NCI-H2196 (cell line): Measurements from ENCODE around the gene GRK6.
A peak's percentile ranks its signal among the peaks of the same experiment; 100 is the strongest.

Experiments
- DNase-seq: peaks from one replicate; lab custom pipeline; 2025; ENCODE audit not compliant: unreplicated experiment; lab: John Stamatoyannopoulos, UW

Gene GRK6

DNA sequence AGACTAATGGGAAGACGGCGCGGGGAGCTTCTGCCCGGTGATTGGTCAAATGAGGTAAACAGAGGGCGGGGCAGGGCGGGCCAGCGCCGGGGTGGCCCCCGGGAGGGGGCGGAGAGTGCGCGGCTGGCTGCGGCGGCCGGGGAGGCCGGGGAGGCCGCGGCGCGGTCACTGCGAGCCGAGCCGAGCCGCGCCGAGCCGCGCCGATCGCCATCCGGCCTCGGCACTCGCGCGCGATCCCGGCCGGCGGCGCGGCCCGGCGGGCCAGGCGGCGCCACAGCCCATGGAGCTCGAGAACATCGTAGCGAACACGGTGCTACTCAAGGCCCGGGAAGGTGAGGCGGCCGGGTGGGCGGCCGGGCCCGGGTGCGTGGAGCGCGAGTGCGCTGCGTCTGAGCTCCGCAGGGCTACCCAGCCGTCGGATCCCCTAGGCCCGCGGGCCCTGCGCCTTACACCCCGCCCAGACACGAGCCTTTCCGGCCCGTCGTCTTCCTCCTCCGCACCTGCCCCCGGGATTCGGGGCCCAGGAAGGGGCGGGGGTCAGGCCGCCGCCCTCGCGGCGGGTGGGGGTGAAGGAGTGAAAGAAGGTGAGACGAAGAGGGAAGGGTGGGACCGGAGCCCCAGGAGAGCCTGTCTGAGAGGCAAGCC is at the start of gene GRK6:
Gene GRK6 (plus strand): TSS at position 111 of the 645 bp plus-strand sequence. CDS start 170 bp downstream, at position 281.
- peak; percentile 40 for DNase-seq

DNA sequence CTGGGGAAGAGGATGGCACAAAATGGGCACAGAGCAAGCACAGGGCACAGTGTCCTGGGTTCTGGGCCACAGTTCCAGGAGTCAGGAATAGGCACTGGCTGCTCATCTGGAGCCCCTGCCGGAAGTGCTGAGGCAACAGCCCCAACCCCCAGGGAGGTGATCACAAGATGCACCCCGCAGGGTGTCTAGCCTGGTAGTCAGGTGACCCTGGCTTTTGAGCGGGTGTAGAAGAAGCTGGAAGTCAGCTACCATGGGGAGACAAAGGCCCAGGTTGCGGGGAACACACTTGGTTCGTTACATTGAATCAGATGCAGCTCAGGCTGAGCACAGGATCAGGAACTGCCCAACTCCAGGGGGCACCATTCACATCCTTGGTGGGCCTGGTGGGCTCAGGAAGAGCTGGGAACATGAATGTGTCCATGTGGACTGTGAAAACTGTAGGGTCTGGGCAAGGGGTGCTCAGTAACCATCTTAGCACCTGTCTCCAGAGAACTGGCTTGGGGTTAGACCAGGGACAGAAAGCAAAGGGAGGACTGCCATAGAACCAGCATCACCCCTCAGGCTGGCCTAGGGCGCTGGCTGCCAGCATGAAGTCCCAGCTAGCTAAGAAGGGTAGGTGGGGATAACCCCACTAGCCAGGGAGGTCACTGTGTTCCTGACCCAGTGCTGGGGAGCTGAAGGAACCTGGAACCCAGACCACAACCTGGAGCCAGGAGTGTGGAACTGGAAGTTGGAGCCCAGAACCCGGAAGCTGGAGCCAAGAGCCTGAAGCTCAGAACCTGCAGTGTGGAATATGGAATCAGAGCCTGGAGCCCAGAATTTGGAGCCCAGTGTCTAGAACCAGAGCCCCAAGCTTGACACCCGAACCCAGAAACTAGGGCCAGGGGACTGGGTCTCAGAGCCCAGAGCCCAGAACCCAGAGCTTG is 48.4 kb upstream of the GRK6 start:
- no peak for DNase-seq

DNA sequence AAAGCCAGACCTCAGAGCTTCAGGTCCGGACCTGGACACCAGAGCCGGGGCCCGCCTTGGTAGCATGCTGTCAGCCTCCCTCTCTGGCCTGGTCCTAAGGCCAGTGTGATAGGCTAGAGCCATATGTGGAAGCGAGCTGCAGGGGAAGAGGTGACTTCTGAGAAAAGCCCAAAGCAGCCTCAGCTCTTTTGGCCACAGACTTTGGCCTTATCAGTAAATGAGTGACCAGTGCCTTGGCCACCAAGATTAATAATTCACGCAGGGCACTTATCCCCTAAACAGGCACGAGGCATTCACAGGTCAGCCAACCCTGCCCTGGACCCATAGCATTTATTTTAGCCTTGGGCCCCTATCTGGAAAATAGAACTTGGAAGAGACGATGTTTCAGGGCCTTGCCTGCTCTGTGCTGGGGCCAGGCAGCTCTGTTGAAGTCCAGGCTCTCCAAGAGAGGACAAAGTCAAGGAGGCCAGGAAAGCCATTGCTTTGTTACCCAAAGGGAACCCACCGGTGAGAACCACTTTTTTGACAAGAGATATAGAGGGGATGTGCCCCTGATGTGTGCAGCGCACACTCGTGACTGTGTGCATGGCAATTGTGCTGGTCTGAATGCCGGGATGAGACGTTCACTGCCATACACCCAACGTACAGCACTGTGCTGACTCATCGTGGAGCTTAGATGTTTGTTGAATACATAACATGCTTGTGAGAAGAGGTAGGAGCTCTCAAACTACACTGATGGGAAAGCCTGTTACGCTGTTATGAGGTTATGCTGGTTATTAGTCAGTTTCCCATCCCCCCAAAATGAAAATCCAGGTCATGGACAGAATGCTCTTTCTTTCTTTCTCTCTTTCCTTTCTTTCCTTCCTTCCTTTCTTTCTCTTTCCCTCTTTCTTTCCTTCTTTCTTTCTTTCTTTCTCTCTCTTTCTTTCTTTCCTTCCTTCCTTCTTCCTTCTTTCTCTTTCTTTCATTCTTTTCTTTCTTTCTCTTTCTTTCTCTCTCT is 47.3 kb upstream of the GRK6 start:
- DNase-seq = no peak

DNA sequence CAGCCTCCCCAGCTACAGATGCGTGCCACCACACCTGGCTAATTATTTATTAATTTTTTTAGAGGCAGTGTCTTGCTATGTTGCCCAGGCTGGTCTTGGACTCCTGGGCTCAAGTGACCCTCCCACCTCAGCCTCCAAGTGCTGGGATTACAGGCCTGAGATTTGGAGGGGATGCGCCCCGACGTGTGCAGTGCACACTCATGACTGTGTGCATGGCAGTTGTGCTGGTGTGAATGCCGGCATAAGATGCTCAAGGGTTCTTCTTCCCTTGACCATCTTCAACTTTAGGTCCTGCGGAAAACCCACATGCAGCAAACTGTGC is 45.7 kb upstream of the GRK6 start:
- no peak for DNase-seq

DNA sequence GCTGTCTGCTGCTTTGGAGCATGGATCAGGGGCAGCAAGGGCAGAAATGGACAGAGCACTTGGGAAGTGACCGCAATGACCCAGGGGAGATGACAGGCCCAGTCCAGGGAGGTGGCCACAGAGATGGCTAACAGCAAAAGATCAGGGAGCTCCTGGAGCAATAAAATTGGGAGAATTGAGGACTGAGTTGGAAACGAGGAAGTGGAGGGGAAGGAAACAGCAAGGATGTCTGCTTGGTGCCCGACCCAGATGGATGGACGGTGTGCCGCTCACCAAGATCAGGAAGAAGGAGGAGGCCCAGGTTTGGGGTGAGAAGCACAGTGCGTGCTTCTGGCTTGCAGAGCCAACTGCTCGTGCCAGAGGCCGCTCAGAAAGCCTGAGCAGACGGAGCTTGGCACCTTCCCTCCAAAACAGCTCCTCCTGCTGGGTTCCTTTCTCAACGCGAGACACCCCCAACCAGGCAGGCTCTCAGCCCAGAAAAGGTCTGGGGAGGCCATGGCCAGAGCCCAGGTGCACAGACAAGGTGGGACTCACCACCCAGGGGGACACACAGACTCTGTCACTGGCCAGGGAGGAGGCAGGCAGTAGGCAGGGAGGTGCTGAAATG is 44.0 kb upstream of the GRK6 start:
- no peak for DNase-seq

DNA sequence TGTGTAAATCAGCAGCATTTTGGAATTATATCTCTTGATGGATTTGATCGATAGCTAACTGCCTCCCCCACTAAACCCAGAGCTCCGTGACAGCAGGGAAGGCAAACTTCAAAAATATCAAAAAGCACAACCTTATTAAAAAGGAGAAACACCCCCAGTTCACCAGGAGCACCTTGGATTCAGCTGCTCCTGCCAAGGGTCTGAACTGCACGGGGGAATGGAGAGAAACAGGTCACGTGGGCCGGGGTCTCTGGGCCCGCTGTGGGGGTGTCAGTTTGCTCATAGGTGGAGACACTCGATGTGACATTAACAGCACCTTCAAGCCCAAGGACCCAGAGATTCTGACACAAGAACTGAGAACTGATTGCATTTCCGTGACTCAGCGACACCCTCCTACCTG is 43.3 kb upstream of the GRK6 start:
- DNase-seq = no peak

DNA sequence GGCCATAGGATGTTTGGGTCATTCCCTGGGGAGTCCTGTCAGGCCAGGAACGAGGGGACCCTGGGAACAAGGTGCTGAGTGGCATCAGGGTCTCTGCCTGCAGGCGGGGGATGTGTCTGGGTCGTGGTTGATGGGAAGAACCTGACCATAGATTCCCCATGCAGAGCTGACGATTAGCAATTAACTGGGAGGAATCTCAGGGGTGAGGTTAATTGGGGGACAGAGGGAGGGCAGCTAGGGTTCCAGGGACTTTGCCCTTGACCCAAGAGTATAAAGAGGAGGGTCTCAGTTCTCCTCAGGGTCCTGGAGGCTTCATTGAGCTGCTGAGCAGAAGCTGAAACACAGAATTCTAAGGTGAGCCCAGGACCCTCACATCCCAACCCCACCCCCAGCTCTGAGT is 42.3 kb upstream of the GRK6 start, which contains the start of gene SLC34A1:
Gene SLC34A1 (plus strand): TSS at position 301 of the 400 bp plus-strand sequence. CDS start 1,308 bp downstream, outside the sequence.
- no peak for DNase-seq

DNA sequence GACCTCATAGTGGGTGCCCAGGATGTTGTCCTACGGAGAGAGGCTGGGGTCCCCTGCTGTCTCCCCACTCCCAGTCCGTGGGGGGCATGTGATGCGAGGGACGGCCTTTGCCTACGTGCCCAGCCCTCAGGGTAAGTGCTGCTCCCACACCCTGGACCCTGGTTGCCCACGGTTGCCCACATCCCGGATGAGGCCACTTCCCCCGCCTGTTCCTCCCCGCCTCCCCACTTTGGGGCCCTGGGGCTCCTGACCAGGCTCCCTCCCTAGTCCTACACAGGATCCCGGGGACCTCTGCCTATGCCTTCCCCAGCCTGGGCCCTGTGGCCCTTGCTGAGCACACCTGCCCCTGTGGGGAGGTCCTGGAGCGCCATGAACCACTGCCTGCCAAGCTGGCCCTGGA is 40.8 kb upstream of the GRK6 start:
- no peak for DNase-seq

DNA sequence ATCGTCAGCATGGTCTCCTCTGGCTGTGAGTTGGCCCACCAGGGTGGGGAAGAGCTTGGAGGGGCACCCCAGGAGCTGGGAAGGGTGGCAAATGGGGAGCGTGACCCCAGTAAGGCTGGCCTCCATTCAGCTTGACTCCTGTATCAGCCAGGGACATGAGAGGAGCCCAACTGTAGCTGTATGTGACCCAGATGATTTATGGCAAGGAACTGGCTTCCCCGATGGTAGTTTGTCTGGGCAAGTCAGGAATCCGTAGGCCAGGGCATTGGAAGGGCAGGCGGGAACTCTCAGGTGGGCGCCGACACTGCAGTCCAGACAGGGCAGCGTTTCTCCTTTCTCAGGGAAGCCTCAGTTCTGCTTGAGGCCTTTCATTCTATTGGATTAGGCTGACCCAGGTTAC is 39.9 kb upstream of the GRK6 start:
- no peak for DNase-seq

DNA sequence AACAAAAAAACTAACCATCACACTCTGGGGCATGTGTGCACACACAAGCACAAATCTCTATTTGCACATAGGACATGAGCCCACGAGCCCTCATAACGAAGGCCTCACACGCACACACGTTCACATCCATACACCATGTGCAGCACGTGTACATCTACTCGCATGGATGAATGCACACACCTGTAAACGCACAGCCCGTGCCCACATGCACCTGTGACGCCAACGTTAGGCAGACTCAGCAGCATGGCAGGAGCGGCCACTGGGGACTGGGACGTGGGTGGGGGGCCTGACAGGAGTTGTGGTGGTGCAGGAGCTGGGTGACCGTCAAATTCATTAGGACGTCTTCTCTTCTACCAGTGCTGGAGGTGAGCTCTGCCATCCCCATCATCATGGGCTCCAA is 39.1 kb upstream of the GRK6 start:
- no peak for DNase-seq

DNA sequence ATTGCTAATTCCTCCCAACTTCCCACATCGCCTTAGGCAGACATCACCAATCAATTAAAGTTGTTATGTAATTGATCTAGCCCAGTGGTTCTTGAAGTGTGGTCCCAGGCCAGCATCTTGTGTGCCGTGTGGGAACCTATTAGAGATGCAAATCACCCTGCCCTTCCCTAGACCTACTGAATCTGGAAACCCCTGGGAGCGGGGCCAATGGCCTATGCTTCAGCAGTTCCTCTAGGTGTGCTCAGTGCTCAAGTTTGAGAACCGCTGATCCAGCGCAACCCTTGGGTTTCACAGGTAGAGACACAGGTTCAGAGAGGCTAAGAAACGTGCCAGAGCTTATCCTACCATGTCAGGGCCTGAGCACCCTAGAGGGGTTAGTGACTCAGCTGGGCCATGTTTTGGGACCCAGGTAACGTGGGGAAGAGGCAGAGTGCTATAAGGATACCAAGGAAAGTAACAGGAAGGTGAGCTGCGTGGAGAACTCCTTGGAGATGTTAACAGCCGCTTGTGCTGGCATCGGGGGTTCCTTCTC is 37.9 kb upstream of the GRK6 start:
- DNase-seq = no peak

DNA sequence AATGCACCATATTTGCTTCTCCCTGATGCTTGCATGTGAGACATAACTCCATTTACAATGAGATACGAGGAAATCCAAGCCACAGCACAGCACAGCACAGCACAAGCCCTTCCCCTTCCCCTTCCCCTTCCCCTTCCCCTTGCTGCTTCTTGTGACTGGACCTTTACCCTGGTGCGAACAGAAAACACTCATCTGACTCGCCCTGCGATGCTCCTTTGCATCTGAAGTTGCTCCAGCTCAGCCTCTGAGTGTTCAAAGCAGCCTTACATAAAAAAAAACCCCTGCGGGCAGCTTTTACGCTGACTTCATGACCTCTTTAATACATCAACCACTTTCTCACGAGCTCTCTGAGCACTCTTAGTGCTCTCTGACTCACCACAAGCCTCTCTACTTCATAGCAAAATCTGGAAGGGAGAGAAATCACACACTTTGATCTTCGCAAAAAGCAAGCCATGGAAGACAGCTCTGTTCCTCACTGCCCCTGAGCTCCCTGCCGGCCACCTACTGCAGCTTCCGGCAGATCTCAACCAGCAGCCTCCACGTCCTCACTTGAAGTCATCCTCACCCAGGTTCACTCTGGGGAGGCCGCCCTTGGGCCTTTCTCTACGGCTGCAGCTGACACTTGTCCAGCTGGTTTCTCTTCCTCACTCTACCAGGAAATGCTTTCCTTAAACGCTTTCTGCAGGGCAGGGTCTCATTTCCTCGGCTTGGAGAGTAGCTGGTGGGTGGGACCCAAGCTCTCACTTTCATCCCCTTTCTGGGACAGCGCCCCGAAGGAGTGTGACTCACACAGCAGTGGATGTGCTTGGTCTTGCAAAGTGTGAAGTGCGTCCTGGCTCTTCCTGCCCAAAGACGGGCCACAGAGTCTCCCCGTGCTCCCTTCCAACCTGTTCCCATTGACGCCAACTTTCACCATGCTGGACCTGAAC is 37.0 kb upstream of the GRK6 start:
- DNase-seq = no peak

DNA sequence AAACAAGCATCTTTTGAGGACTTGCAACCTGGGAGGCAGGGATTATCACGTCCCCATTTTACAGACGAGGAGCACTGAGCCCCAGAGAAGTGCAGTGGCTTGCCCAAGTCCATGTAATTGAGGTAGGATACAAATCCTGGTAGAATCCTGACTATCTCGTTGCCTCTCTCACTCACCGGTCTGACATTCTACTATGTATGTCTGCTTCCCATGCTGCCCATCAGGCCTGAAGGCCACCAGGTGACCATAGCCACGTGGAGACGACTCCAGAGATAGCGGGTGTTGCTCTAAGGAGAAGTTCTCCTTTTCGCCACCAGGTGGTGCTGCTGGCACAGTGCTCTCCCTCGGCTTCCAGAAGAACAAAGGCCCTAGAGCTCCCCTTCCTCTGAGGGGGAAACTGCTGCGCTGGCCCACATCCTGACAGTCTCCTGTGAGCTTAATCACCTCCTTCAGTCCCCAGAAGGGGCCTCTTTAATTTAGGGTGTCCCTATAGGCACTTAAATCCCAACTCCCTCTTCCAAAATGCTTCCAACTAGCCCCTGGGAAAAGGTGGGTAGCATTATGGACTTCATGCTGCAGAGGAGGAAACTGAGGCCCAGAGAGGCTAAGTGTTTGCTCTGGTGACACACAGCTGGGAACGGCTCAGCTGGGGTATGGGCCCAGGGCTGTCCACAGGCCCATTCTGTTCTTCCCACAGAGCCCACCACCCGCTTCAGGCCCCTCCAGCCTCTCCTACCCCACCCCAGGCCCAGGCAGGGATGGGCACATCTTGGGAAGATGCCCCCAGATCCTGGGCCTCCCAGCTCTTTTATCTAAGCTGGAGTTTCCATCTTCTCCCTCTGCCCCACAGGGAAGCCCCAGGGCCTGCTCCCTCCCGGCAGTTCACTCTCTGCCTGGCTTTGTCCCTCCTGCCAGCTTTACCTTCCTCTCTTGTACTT is 35.8 kb upstream of the GRK6 start:
- peak; percentile 90 for DNase-seq

DNA sequence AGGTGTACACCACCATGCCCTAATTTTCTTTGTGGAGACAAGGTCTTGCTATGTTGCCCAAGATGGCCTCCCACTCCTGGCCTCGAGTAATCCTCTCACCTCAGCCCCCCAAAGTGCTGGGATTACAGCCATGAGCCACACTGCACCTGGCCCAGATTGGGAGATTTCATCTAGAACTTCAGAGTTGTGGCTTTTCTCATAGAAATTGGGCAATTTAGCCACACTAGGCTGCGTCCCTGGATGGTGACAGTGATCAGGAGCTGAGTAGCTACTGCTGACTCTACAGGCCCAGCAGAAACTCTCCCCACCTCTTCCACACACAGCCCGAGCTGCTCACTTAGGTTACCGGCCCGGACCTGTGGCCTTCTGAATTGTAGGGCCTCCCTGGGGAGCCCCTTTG is 33.7 kb upstream of the GRK6 start:
- no peak for DNase-seq

DNA sequence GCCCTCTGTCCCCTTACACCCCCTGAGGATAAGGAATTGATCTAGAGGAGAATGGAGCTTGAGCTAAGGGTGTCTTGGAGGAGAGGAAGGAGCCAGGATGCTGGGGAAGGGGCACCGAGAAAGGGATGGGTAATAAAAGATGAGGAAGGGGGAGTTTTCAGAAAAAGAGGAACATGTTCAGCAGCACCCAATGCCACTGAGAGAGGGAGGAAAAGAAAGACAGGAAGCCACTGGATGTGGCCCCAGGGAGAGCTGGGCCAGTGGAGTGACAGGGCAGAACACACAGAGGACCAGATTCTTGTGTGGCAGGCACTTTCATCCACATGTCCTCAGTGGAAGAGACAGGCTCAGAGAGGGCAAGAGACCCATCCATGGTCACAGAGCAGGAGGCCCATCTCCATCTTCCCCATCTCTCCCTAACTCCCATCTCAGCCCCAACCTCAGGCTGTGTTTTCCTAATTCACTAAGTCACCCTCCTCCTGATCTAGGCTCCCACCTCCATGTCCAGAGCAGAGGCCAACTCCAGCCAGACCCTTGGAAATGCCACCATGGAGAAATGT is 33.2 kb upstream of the GRK6 start:
- no peak for DNase-seq

DNA sequence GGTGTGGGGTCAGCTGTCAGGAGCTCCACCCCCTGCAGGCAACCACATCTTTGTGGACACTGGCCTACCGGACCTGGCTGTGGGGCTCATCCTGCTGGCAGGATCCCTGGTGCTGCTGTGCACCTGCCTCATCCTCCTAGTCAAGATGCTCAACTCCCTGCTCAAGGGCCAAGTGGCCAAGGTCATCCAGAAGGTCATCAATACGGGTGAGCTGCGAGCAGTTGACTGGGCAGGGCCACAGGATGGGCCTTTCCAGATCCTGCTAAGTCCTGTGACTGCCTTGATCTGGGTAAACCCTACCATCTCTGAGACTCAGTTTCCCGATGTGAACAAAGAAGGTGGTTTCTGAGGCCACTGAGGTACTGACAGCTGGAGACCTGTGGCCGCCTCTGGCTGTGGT is 32.5 kb upstream of the GRK6 start:
- no peak for DNase-seq

DNA sequence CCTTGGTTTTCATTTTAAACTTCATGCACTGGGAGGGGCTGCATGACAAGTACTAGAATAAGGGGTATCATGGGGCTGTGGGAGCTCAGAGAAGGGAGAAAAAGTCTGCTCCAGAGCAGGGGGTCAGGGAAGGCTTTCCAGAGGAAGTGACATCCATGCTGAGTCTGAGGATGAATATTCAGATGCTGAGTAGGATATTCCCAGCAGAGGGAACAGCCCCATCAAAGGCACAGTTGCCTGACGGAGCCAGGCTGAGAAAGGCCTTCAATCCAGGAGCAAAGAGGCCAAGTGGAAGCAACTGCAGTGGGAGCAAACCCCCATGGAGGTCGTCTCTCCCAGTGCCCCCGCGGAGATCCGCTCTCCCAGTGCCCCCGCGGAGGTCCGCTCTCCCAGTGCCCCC is 30.4 kb upstream of the GRK6 start:
- no peak for DNase-seq

DNA sequence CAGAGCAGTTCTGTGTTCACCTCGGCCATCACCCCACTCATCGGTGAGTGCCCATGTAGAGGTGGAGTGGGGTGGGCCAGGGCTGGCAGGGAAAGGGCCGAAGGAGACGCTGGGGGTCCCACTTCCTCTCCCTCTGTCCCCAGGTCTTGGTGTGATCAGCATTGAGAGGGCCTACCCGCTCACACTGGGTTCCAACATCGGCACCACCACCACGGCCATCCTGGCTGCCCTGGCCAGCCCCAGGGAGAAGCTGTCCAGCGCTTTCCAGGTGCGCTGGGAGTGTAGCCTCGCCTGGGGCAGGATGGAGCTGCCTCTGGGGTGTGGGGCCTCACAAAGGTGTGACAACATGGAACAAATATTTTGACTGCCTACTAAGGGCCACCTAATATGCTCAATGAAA is 29.7 kb upstream of the GRK6 start:
- no peak for DNase-seq
